NCI-H446 (cell line): ENCODE results near the gene KLK10.

Source experiments
- DNase-seq, 2 experiments: peaks; one replicate each; lab custom pipeline; 2025; lab: John Stamatoyannopoulos, UW

Gene KLK10

DNA sequence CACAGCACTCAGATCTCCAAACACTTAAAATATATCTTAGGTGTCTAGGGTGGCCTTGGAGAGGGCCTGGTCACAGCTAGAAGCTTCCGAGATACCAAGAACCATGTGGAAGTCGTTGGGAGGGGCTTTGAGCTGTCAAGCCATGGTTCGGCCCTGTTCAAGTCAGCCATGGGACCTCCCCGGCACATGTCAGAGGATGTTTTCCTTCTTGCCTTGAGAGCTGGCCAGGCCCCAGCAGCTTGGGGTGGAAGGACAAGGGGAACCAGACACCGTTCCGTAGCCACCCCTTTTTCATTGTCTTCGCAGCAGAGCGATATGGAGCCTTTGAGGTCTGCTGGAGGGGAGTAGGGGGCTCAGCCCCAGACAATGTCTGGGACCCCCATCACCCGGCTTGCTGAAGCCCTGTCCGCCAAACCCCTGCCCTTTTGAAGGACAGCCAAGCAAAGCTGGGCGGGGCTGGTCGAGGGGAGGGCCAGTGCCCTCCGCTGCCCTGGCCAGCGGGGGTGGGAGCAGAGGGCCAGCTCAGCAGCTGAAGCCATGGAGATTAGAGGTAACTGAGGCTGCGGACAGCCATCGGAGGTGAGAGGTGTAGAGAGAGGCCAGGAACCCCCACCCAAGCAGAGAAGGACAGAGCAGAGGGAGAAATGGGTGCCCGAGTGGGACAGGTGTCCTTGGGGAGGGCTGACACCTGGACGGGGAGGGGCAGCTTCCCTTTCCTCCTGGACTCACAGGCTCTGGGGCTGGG lies 6.5 kb upstream of the KLK10 start:
- DNase-seq, result no peak

- DNase-seq, result no peak
Observed at GRCh38 chr19:51025401-51025800, 5.9 kb upstream of the KLK10 start.

DNA sequence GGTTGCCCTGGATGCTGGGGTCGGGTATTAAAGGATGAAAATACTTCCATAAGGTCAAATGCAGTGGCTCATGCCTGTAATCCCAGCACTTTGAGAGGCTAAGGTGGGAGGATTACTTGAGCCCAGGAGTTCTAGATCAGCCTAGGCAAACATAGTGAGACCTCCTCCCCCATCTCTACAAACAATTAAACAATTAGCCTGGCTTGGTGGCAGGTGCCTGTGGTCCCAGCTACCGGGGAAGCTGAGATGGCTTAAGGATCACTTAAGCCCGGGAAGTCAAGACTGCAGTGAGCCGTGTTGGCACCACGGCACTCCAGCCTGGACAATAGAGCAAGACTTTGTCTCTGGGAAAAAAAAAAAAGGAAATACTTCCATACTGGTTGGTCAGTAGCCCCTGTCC lies 5.4 kb upstream of the KLK10 start:
- no peak for DNase-seq

DNA sequence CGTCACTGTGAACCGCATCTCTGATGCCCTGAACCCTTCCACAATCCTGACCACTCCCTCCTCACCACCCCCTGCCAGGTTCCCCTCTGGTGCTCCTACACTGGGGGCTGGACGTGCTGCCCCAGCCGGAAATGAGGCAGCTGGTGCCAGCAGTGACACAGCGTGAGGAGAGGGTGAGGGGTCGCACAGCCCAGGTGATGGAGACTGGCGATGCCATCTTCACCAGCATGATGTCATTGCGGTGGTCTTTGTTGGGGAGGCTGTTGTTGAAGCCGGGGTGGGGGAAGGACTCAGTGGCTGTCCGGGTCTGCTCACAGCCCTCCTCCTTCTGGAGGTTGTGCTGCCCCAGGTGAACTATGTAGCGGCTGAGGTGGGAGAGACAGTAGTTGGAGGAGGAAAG lies 4.4 kb upstream of the KLK10 start:
- DNase-seq, result no peak

DNA sequence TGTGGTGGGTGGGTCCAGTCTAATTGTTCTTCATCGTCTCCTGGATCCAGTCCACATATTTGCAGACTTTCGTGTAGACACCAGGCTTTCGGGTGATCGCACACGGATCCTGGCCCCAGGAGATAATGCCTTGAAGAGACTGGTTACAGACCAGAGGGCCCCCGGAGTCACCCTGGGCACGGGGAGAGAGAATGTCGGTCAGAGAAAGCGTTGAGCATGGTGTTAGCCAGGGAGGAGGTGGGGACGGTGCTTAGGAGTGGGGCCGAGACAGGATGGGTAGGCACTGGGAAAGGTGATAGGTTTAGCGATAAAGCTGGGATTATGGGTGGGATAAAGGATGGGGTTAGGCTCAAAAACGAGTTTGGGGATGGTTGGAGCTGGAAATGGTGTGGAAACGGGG lies 3.0 kb upstream of the KLK10 start:
- DNase-seq, result no peak

DNA sequence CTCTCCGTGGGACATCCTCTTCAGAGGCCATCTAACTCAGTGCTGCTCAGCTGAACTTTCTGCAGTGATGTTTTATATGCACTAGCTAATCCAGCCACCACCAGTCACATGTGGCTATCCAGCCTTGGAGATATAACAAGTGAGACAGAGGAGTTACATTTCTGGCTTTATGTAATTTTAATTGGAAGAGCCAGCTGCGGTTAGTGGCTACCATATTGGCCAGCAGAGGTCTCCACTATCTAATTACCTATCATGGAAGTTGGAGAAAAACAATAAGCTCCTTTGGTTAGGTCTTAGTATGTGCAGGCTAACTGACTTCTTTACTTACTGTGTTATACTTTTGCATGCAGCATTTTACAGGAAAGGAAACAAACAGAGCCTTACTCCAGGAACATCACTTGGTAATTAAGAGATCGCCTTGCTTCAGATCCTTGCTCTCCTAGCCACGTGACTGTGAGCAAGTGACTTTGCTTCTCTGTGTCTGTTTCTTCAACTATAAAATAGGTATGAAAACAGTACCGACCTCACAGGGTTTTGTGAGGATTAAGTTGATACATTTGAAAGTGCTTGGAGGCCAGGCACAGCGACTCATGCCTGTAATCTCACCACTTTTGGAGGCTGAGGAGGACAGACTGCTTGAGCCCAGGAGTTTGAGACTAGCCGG lies 1.6 kb upstream of the KLK10 start:
- DNase-seq, result peak in 1 of 2 experiments; percentile 39

GRCh38 chr19:51018745-51019543 lies 565 bp downstream of the KLK10 start:
- DNase-seq, result no peak

DNA sequence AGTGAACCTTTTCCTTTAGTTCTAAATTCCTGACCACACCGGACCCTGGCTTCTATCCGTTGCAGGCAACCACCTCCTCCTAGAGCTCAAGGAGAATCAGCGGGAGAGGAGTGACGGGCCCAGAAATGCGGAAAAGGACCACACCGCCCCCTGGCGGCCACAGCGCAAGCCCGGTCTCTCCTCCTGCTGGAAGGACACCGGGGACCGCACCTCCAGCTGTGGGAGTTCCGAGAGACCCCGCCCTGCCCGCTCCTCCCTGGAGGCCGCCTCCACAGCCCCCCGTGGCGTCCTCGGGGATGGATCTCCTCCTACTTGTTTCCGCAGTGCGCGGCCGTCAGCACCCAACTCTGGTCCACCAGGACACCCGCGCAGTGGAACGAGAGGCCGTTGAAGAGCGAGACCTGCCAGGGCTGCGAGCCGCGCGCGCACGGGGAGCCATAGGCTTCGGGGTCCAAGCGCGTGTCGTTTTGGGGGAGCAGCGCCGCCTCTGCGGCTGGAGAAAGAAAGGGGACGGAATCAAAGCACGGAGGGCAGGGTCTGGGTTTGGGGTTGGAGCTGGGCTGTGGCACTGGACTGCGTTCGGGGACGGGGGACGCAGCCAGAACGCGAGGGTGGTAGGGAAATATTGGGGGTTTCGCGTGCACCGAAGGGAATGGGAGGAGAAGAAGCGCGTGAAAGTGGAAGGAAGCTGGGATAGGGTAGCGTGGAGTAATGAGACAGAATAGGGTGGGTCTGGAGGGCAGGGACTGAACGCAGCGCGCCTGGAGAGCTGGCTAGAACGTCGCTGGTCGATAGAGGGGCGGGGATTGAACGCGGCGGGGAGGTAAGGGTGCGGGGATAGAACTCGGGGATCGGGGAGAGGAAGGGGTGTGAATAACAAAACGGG lies 2.5 kb downstream of the KLK10 start:
- DNase-seq, result peak in 1 of 2 experiments; percentile 5

GRCh38 chr19:51015691-51016267 lies 3.7 kb downstream of the KLK10 start:
- DNase-seq, result no peak

DNA sequence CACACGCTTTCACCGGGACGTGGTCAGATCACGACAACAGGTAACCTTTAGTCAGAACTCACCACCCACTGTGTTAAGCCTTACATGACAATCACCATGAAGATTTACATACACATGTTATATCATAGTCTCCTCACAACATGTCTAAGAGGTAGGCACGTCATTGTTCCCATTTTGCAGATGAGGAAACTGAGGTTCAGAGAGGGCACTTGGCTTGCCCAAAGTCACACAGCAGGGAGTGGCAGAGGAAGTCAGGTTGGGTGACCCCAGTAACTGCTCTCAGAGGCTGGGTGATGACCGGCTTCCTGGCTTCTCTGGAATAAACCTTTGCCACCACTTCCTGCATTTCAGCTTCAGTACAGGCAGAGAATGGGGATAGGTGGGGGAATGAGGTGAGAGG lies 5.3 kb downstream of the KLK10 start:
- no peak for DNase-seq

- DNase-seq, result no peak
Observed at GRCh38 chr19:51012661-51013190, 6.8 kb downstream of the KLK10 start.

DNA sequence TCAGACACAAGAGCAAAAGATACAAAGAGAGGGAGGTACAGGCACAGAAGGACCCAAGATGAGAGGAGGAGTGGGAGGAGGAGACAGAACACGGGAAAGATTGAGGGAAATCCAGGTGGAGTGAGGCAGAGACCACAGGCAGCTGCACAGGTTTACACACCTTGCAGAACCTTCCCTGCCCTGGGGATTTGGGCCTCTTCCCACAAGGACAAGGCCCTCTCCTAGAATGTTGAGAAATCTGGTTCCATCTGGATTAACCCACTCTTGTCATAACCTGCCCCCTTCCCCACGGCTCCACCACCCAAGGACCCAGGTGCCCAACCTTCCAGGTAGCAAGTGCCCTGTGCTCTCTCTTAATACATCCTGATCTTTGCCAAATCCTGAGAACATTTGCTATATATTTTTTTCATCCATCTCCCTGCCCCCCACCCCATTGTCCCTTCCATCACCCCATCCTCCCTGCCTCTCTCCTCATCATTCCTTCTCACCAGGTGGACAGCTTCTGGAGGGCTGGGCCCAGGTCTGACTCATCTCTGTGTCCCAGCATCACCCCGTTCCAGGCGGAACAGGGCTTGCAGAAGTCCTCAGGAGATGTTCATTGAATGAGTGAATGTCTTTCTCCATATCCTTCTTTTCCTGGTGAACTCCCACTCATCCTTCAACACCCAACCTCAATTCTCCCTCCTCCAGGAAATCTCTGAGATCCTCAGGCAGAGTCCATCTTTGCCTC lies 9.3 kb downstream of the KLK10 start:
- DNase-seq, result no peak

DNA sequence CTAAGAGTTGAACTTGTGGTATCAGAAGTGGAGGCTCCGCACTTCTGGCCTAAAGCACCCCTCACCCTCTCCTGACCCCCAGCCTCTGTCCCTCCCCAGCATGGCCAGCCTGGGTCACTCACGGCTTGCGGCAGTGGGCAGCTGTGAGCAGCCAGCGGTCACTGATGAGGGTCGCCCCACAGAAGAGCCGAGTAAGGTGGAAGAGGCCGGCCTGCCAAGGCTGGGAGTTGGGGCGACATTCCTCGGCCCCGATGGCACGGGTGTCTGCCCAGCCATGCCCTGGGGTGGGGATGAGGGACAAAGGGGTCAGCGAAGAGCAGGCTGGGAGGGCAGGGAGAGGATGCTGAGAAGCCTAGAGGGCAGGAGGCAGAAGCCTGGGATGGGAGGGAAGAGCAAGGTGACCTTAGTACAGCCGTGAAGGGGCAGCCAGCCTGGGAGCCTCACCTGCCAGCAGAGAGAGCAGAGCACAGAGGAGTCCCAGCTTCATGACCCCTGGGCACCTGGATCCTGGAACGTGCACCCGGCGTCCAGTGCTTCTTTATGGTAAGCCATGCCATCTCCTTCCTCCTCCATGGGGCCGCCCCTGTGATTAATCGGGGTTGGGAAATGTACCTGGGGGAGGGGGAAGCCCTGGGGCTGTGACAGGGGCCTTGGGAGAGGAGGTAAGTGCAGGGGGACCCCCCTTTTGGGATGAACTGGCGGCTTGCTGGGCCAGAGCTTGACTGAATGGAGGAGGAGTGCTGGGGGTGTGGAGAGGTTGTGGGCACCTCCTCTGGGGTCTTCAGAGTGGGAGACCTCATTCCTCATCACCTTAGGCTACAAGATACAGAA lies 10.2 kb downstream of the KLK10 start:
- DNase-seq, result no peak

DNA sequence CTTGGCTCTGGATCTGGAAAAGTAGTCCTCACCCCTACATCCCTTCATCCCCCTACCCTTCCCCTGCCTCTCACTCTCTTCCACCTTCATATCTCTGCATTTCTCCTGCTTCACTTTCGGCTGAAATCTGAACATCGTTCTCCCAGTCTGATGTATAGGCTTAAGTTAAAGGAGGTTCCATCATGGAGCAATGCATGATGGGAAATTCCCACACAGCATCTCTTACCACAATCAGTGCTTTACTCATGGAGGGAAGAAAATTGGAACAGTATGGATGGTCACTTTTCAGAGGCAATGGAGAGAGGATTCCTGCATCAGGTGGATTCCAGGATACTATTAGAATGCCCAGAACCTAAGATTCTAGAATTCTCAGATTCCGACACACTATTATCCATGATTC lies 12.0 kb downstream of the KLK10 start:
- no peak for DNase-seq

DNA sequence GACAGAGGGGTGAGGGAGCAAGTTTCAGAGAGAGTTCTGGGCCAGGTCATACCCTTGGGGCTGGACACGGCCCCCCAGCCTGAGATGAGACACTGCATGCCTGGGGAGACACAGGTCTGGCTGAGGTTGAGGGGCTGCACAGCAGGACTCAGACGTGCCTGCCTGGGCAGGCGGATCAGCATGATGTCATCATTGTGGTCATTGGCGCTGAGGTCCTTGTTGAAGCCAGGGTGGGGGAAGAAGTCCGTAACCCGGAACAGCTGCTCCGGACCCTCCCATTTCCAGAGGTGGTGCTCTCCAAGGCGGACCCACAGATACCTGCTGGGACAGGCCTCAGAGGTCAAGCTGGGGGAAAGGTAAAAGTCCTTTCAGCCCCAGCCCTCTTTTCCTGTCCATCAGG lies 13.1 kb downstream of the KLK10 start:
- DNase-seq, result no peak

- no peak for DNase-seq
Observed at GRCh38 chr19:51005248-51005647, 14.3 kb downstream of the KLK10 start.

DNA sequence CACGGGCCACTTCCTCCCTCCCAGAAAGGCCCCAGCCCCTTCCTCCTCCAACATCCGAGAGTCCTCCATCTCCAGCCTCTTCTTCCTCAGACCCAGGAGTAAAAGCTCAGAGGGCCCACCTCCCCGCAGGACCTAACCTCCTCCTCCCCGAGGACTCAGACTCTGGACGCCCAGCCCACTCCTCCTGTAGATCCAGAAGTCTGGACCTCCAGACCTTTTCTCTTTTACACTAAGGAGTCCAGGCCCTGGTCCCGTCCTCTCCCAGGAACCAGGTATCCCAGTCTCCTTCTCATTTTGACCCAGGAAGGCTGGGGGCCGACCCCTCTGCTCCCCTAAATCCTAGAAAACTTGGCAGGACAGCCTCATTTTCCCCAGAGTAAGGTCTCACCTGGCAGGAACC lies 16.2 kb downstream of the KLK10 start:
- no peak for DNase-seq

DNA sequence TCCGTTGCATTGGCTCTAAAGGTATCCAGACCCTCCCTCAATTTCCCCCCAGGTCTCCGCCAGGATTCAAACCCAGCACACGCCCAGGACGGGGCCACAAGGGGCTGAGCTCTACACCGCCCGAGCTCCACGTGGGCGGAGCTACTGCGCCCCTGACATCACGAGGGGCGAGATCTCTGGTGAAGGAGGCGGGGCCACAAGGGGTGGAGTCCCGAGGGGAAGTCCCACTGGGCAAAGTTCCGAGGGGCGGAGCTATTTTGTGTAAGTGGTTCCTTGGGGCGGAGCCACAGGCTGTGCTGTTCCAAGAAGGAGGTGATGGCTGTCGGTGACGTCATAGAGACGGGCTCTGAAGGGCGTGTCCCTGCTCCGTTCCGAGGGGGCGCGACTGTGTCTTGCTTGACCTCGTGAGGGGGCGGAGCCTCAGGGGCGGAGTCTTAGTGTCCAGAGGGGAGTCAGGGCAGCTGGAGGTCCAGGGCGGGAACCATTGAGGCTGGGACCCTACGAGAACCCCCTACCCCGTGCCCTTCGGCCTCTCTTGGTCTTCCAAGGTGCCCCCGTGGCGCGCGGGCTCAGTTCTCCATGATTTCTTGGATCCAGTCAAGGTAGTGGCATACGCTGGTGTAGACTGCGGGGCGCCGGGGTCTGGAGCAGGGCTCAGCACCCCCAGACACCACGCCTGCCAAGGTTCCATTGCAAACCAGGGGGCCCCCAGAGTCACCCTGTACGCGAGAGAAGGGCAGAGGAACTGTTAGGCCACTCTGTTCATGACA lies 16.8 kb downstream of the KLK10 start:
- peak; percentile 2 to 59 for DNase-seq

GRCh38 chr19:51002089-51002532 lies 17.4 kb downstream of the KLK10 start:
- no peak for DNase-seq
